SIG-M5 treated with dmso at 0.1 percent for 504 hours (cell line): ENCODE data around the gene MYEOV.
A peak's percentile ranks its signal among the peaks of the same experiment; 100 is the strongest.

ENCODE experiments used
- DNase-seq: peaks from one replicate; lab custom pipeline; 2025; ENCODE audit not compliant: unreplicated experiment; lab: John Stamatoyannopoulos, UW

Gene MYEOV

DNA sequence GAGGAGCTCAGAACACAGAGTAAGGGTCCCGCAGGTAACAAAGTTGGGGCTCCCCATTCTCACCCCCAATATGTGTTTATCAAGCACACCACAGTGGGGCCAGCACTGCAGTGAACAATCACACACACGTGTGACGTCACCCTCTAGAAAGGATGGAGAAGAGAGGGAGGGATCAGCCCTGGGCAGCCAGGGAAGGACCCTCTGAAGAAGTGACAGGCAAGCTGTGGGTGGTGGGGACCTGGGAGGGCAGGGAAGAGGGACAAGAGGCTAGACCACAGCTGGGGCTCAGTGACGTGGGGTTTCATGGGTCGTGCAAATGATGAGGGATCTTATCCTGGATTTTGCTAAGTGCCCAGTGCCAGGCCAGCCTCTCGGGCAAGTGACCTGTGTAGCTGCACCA is 28.7 kb upstream of the MYEOV start:
- DNase-seq, result no peak

DNA sequence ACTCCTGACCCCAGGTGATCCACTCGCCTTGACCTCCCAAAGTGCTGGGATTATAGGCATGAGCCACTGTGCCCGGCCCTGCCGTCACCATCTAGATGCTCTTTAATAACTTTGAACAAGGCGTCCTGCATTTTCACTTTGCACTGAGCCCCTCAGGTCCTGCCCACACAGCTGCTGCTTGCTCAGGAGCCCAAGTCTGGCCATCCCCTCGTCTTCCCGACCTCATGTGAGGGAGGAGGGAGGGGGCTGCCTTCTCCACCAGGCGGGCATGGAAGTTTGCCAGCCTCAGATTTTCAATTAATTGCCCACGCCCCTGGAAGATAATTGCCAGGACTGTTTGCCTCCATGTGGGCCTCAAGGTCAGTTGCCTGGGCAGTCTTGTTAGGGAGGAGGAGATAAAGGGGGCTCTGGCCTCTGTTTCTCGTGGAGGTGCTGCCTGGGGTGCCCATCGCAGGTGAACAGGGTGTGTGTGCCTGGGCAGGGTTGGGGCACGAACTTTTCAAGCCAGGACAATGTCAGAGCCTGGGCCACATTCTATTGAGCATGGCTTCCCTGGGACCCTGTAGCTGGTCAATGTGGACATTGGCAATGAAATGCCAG is 27.9 kb upstream of the MYEOV start:
- DNase-seq, result no peak

DNA sequence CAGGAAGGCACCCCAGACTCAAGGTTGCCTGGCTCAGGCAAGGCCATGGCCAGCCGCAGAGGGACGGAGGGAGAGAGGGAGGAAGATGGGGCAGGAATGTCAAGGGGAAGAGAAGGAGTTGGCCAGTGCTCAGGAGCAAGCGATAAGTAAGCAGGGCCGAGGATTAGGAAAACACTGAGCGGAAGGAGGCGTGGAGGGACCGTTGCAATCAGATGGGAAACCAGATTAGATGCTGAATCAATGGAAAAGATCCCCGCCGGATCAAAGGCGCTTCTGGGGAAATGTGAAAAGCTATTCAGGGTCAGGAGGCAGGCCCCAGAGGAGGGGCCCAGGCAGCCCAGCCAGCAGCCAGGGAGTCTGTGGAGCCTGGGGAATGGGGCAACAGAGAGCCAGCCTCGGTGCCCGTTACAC is 26.6 kb upstream of the MYEOV start:
- no peak for DNase-seq

DNA sequence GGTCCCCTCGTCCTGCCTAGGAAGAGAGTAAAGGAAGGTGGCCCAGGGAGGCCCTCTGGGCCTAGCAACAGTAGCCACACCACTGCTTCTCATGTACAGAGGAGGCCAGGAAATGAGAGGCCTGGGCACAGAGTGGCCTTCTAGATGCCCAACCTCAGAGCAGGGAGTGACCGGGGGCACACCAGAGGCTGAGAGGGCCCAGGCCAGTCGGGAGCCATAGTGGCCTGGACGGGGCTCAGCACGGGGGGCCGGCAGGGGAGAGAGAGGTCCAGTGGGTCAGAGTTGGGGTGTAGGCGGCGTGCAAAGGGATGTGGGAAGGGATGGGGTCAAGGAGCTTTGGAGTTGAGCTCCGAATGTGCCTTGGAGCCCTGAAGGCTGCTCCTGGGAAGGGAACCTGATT is 25.0 kb upstream of the MYEOV start:
- no peak for DNase-seq

DNA sequence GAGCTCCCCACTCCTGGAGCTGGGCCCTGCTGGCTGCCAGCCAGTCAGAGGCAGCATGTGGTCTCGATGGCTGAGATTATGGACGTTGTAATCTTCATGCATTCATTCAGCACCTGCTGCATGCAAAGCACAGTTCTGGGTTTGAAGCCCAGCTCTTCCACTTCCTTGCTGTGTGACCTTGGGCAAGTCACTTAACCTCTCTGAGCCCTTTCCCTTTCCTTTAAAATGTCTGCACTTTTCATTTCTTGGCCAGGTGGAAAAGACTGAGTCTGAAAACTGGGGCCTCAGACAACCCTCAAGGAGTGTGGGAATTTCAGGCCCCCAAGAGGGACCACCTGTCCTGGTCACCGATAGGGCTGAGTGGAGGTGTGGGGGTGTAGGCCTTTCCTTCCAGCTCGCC is 24.6 kb upstream of the MYEOV start:
- no peak for DNase-seq

DNA sequence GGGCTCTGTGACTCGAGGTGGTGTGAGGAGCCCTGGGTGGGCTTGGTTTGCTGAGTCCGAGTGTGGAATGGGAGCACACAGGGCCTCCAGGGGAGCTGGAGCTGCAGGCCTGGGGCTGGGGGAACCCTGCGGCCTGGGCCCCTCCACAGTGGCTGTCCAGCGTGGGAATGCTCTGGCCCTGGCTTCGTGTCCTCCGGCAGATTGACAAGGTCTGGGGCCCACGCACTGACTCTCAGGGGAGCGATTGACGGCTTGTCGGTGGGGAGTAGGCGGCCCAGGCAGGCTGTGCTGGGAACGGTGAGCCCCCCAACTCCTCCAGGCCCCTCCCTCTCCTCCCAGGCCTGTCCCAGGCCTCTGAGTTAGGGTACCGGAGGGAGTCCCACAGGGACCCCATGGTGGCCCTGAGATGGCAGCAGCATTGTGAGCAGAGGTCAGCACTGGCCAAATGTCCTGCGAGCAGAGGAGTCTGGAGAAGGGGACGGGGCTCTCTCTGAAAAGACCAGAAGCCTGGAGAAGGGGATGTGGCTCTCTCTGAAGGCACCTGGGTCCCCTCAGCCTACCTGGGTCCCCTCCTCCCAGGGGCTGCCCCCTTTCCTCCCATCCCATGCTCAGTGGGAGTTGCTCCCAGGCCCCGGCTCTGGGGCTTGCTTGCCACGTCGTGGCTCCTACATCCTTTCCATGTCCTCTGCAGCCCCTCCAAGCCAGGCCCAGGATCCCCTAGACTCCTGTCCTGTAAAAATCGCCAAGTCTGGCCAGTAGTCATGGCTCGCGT is 23.8 kb upstream of the MYEOV start:
- no peak for DNase-seq

DNA sequence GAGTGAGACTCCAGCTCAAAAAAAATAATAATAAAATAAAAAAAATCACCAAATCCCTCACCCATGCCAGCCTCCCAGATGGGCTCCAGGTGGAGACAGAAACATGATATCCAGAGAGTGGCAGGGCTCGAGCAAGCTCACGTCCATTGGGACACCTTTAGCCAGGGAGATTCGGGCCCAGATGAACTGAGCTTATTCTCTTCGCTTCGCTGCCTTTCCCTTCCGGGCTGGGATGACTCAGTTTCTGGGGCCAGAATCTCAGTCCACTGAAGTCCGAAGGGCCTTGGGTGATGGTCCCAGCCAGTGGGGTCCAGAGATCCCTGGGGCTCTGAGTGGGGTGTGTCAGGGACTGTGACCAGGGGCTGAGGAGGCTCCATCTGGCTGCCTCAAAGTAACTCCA is 23.0 kb upstream of the MYEOV start:
- no peak for DNase-seq

DNA sequence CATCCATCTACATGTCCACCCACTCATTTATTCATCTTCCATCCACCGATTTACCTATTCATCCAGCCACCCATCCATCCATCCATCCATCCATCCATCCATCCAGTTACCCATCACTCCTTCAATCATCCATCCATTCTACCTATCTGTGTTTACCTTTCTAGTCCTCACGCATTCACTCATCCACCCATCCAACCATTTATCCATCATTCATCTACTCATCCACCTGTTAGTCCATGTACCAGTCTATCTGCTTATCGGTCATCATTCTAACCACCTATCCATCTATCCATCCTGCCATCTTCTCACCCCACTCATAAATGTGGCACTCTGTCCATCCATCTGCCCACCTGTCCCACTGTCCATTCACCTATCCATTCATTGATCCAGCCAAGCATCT is 21.9 kb upstream of the MYEOV start:
- DNase-seq, result no peak

DNA sequence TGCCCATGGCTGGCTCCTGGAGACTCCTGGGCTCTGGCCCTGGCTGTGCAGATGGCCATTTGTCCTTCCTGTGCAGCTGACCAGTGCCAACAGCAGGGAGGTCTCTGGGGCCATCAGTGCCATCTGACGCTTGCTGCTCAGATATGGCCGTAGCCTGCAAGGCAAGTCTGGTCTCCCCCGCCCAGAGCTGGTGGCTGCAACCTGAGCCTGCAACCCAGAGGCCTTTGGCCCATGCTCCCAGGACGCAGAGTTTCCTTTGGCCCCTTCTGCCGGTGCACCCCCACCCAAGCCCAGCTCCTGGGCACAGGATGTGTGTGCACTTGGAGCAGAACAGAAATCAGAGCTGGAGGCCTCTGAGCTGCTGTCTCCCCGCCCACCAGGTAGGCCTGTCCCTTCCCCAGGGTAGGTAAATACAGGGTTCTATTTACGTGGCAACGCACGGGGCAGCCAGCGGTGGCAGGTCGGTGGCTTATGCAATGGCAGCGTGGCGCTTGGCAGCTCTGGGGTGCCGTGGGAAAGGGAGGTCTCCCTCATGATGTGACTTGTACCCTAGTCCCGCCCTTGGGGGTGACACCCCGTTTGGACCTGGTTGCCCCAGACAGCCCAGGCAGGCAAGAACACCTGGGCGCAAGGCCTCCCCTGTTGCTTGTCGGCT is 21.0 kb upstream of the MYEOV start:
- no peak for DNase-seq

DNA sequence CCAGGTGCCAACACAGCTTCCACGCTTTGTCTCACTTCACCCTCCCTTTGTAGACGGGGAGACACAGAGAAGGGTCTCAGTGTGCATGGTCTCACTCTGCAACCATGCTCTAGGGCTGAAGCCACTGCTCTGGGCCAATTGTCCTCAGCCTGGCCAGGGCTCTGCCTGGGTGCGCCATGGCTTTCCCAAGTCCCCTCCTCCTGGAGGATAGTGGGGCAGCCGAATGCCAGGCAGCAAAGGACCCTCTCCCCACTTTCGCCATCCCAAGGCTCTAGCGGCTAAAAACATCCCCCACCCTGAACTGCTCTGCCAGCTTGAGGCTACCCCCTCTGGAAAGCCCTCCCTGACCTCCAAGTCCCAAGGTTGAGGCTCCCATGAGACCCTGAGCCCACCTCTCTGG is 20.4 kb upstream of the MYEOV start:
- no peak for DNase-seq

DNA sequence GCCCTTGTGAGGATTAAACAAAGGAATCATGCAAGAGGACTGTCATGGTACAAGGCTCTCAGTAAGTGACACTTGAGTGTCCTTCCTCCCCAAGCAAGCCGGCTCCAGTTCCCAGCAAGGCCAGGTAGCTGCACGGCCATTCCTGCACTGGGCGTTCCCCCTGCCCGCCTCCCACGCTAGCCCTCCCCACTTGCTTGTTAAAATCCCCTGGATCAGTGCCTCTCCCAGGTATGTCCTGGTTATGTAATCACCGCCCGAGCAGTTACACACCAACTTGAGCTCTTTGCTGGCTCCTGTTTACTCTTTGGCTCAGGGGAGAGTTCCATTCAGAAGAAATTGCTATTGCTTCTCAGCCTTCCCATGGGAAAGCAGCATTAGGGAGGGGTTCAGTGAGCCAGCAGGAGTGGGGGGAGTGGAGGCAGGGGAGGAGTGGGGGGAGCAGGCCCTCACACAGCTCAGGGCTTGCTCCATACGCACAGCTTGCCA is 19.4 kb upstream of the MYEOV start:
- DNase-seq, result peak; percentile 43

DNA sequence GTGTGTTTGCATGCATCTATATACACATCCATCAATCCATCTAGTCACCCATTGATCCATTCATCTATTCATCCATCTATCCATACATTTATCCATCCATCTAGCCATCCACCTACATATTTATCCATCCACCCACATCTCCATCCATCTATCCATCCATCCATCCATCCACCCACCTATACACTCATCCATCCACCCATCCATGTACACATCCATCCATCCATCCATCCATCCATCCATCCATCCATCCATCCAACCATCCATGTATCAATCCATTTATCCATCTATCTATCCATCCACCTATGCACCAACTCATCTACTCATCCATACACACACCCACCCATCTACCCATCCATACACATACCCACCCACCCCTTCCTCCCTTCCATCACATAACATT is 18.8 kb upstream of the MYEOV start:
- no peak for DNase-seq

DNA sequence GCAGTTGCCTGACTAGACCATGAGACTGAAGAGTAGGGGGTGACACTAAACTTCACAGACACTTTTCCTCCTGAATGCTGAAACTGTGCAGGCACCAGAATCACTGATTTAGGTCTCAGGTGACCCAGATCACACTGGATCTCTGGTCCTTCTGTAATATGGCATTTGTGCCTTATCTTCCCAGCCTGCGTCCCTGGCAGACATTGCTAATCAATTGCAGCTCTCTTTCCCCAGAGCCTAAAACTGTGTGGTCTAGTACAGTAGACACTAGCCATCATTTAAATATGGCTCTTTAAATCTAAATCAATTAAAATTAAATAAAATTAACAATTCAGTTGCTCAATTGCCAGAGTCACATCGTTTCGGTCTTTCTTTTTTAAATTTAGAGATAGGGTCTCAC is 17.8 kb upstream of the MYEOV start:
- DNase-seq, result no peak

DNA sequence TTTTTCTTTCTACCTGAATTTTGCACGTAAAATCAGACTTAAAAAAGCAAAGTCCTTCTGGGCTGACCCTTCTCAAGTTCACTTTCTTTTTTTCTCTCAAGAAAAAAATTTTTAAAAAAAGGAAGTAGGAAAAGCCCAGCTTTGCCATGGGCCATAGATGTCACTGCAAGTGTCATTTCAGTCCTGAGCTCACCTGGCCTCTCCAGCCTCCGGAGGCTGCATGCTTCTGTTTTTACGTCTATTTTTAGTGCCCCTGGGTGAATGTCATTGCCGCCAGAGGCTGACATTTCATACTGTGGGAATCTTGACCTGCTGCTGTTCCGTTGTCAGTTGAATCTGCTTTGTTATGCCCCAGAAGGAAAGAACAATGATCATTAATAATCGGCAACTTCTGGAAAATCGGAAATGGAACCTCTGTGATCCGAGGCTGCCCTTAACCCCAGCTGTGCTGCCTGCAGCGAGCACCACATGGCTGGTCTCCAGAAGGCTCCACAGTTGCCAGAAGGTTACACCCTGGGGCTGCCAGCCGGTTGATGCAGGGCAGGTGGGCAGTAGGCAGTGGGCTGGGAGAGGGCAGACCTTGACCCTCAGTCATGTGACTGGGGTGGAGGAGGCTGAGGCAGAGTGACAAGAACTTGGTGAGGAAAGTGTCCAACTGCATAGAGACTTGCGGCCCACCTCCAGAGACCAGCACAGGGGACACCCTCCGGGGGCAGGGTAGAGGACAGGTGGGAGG is 16.7 kb upstream of the MYEOV start:
- DNase-seq, result no peak

DNA sequence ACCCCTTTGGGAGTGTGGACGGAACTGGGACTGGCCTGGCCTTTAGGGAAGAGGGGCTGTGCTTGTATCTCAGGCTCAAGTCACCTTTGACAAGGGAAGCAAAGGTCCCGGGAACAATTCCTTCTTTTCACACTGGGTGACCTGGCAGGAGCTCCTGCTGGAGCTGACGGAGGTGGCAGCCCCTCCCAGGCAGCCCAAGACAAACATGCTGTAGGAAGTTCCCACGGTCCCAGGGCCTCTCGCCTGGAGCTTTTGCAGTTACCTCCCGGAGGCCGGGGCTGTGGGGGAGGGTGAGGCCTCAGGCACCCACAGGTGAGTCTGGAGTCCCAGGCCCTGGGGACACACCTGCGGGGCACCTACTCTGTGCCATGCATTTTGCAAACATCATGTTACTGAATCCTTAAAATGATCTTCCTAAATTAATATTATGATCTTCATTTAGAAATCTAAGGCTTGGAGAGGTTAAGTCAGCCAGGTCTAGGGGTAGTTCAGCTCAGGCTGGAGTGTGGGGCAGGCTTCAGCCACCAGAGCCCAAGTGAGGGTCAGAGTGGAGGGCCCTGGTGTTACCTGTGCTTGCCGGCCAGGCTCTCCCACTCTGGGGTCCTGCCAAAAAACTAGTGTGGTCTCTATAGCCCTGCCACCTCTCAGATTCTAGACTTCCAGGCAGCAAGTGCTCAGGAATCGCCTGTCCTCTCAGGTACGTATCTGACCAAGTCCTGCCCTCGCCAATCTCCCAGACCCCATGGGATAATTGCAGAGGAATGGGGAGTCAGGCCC is 15.7 kb upstream of the MYEOV start:
- DNase-seq, result peak; percentile 67

DNA sequence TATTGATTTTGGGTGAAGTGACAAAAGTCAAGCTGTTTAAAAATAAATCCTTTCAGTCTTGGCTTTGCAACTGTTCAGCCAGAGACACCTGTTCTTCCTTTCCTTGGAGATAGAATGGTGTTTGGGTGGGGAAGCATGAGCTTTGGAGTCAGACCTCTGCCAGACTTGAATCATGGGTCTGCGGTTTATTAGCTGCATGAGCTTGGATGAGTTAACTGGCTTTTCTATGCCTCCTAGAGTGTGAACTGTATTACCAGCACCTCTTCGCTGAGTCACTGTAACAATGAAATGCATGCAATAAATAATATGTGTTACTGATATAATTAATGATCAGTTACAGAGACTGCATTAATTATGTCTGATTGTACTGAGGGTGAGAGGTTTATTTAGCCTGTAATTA is 13.5 kb upstream of the MYEOV start:
- DNase-seq, result no peak

DNA sequence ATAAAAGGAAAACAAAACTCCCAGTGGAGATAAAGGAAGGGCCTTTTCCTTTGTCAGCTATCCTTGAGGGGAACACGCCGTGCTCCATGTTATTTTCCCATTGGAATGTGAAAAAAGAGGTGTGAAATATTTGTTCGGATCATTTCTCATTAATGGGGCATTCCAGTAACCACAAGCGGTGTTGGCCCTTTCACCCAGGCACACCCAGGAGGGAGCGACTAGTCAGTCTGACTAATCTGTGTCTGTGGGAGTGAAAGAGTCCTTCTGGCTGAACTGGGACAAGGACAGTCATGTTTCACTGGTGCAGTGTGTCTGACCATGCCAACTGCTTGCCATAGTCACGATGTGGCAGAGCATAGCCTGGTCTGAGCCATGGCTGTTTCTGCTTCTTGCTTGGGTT is 13.0 kb upstream of the MYEOV start:
- DNase-seq, result no peak

DNA sequence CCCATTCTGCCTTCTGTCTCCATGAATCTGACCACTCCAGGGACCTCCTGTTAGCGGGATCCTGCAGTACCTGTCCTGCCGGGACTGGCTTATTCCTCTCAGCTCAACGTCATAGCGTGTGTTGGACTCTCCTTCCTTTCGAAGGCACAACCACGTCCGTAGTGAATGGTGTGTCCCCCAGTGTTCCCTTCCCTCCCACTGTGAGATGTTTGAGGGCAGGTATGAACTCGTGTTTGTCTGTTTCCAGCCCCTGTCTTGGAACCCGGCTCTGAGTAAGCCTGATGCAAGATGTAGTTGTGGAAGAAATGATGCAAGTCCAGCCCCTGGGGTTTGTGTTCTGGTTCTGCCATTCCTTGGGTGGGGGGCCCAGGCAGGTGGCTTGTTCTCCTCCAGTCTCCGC is 10.5 kb upstream of the MYEOV start:
- no peak for DNase-seq

DNA sequence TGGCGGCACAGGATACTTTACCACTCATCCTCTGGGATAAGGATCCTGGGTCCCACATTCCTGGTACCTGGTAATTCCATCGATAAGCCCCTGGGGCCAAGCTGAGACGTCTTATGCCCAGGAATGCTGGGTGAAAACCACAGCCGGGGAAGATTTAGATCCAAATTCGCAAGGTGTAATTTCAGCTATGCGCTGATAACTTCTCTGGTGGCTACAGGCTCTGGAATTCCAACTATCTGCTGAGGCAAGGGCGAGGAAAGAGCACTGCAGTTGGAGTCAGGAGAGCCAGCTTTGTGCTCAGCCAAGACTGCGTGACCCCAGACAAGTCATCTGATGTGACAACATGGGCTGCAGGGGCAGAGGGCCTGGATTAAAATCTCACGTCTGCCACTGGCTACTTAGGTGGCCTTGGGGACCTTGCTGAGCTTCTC is 9.9 kb upstream of the MYEOV start:
- no peak for DNase-seq

DNA sequence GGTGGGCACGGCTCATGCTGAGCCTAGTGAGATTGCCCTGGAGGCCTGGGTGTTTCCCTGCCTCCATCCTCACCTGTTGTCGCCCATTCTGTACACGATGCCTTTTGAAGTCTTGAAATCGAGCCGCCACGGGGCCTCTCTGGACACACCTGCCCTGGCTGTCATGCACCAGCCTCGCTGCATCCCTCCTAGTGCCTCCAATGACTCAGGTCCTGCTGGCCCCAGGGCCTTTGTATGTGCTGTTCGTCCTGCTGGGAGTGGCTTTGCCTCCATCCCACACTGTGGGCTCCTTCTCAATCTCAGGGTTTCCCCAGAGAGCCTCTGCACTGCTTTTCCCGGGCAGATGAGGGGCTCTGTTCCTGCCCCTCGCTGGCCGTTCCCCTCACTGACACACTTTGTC is 8.9 kb upstream of the MYEOV start:
- no peak for DNase-seq

DNA sequence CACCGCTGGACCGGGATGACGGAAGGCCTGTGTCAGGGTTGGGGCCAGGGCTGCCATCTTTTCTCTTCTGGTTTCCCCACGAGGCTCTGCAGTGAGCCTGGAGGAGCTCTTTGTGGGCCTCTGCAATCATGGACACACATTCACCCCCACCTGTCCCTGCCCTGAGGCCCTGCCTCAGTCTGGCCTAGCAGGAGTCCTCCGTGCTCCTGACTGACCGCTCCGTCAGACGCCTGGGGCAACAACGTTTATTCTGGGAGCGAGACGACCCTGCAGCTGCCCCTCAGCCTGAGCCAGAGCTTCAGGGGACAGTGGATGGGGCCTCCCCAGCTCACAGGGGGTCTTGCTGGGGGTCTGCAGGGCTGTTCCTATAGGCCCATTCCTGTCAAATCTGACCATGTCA is 8.2 kb upstream of the MYEOV start:
- DNase-seq, result no peak
